ENCODE data around the gene MTSS2.

The MTSS2 gene

DNA sequence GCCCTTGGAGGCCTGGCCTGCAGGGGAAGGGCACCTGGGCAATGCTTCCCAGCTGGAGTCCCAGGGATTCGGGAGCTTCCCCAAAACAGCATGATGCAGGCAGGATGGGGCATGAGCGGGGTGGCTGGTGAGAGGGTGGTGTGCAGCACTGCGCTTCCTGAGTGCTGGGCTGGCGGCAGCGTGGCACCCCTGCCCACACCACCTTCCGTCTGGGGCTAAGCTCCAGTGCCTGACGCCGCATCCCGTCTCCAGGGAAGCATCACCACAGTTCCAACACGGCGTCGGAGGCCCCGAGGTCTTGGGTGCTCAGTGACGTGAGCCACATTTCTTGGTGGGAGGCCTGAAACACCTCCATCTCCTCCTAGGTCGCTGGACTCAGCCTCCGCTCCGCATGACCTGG, 13.8 kb upstream of the MTSS2 start:
- DNase-seq = no peak

DNA sequence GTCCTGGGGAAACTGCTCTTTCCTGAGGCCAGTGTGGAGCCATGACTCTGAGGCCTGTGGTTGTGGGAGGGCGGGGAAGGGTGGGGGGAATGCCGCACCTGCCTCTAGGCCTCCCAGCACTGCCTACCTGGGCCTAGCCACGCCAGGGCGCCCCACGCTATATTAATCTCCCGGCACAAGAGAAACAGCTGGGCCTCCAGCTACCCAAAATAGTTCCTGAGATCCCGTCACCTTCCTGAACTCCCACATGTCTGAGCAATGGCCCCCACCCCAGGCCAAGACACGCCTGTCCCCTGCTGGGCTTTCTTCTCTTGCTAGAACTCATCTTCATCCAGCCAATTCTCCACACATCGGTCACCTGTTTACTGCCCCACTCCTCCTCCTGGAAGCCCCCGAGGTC, 13.0 kb upstream of the MTSS2 start:
- no peak for DNase-seq

DNA sequence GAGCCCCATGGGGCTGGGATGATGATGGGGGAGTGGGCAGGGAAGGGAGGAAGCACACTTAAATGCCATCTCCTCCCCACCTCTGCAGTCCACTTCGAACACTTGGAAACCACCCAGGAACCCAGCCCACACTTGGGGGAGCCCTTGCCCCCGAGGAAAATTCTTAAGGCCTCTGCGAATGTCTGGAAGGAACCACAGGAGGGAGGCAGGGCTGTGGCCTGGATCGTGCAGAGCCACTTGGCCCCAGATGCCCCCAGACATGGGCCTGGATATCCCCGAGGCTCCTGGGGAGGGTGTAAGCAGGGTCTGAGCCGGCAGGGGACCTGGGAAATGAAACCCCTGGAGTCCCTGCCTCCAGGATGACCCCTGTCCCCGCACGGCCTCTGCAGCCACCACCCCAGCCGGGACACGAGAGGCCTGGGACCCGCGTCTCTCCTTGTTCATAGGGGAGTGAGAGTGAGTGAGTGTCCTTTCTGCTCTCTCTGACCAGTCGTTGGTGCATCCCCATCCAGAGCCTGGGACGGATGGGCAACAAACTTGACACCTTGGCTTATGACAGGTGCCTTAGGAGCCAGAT, 11.8 kb upstream of the MTSS2 start:
- DNase-seq = no peak

DNA sequence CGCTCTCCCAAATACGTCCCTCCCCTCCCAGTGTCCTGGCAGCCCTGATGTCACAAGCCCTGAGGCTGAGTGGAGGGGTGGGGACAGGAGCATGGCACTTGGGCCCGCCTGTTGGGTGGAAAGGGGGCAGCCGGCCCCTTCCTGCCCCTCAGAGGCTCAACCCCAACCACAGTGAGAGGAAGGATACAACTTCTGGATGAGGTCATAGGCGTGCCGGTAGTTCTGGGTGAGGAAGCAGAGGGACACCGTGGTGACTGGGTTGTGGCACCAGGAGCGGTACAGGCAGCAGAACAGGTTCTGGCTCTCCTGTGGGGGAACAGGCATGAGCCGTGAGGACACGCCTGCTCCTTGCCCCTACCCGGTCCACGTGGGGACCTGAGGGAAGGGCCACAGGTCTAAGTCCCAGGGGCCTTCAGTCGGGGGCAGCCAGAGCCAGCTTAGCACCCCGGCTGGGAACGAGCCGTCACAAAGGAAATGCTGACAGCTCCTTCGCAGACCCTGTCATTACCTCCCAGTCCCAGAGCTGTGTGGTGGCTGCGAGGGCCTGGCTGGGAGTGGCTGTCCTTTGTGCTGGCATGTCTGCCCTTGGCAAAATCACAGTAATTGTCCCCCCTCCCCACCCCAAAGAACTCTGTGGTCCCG, 11.2 kb upstream of the MTSS2 start:
- no peak for DNase-seq

DNA sequence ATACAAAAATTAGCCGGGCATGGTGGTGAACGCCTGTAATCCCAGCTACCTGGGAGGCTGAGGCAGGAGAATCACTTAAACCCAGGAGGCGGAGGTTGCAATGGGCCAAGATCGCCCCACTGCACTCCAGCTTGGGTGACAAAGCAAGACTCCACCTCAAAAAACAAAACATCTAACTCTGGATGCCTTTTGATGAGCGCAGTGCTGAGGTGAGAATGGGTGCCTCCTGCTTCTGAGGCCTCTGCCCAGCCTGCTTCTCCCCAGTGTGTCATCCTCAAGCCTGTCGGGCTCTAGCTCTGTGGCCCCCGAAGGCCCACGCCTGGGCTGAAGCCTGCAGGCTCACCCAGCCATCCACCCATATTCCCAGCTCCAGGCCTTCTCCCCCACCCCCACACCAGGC, 10.5 kb upstream of the MTSS2 start:
- DNase-seq = no peak

DNA sequence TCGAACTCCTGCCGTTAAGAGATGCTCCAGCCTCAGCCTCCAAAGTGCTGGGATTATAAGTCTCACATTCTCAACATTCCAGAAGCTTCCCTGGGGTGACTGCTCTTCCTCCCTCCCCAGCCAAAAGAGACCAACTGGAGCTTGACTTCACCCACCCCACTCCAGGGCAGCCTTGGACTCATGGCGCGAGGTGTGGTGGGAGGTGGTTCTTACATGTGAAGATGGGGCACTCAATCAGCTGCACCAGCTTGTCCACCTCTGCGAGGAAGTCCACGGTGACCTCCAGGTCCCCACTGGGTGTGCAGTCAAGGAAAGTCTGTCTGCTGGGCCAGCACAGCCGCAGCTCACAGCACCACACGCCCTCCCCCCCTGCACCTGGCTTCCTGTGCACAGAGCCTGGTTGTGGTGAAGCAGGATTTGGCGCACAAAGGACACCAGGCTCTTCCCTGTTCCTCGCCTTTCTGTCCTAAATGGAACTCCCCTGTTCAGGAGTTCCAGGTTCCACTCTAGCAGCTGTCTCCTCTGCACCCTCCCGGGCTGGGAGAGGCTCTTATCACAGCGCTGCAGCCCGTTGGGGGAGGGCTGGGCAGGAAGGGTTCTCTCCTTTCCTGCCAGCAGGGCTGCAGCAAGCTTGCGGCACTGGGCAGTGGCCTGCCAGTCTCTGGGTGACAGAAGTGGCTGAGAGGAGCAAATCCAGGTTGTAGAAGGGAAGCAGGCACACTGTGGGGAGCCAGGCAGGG, 9.6 kb upstream of the MTSS2 start:
- no peak for DNase-seq

DNA sequence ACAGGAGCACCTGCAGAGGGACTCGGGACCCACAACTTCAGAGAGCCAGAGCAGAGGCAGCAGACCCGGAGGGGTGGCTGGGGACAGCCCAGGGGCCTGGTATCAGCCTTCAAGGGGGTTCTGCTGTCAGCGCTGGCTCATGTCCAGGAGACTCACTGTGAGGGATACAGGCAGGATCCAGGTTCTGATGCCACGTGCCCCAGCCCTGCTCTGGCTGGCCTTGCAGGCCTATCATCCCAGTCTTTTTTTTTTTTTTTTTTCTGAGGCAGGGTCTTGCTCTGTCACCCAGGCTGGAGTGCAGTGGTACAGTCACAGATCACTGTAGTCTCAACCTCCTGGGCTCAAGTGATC, 9.0 kb upstream of the MTSS2 start:
- no peak for DNase-seq

DNA sequence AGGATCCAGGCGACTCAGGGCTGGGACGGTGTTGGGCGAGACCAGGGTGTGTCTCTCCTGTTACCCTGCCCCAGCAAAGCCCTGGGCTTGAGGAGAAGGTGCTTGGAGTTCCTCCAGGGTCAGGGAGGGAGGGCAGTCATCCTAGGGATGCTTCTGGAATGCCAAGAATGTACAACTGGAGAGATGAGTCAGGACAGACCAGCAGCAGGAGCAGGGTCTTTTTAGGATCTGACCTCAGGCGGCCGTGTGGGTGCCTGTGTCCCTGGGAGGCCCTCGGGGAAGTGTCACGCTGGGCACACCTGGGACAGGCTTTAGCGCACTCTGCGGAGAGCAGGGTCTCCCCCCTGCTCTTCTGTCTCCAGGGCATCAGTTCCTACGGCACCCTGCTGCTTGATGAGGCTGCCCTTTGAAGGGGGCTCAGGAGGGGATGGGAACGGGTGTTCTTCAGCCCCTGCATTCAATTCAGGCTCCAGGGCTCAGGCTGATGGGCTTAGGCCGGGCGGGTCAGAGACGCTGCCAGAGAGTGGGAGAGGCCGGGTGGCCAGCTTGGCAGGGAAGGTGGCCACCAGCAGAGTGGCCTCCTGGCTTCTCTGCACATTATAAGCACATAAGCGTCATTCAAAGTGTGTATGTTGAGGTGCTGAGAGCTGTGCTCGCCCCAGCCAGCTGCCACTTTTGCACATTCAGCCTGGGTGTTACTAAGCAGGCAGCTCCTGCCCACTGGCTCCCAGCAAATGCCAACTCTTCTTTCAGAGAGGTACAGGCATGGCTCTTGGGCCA, 8.4 kb upstream of the MTSS2 start:
- DNase-seq = no peak

DNA sequence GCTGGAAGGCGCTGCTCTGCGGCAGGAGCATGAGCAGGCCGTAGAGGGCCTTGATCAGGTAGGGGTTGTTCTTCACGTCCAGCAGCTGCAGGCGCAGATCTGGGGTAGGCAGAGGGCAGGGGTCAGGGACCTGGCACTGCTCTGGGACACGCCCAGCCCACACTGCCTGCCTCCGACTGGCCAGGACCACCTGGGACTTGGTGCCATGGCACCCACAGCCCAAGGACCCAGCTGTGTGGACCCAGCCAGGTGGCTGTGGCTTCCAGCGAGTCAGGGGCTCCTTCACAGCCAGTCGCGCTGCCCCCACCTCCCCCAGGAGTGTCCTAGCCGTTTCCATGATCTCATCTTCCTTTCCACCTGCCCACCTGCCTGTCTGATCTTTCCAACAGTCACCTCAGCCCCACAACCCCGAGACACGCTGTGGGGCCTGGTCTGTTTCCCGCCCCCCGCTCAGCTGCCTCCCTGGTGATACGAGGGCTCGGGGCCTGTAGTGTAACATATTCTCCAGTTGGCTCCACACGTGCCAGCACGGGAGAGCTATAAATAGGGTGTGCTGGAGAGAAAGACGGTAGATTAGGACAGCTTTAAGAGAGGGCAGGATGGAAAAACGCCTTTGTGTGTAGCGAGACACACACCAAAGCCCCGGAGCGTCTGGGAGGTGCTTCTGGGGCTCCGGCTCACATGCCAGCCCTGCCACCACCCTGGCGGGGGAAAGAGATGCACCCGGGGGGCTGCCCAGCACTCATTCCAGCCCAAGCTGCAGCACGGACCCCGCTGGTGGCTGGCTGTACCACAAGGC, 7.2 kb upstream of the MTSS2 start:
- DNase-seq = no peak

DNA sequence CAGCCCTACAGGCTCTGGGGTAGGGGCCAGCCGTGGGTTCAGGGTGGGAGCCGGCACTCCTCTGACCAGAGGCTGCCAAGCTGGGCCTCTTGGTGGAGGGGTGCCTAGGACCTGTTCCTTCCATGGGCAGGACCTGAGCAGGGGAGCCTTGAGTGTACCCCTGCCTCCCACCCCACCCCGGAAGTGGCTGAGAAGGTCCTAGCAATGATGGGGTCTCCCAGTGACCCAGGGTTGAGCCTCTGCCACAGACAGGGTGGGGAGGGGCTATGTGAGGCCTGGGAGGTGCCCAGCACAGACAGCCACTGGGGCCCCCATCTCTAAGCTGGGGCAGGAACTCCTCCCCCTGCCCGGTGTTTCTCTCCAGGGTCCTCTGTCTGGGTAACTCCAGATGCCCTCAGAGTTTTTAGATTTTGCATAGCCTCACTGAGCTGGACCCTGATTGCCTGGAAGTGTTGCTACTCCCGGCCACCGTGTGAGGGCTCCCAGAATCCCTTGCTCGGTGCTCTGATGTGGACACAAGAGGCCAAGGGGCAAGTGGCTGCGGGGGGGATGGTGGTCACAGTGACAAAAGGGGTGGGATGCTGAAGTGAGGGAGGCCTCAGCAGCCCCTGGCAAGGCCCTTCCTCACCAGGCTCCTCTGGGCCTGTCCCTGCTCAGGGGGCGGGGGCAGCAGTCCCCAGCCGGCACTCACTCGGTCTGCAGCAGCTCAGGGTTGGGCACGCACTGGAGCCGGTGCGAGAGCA, 6.4 kb upstream of the MTSS2 start:
- DNase-seq = no peak

DNA sequence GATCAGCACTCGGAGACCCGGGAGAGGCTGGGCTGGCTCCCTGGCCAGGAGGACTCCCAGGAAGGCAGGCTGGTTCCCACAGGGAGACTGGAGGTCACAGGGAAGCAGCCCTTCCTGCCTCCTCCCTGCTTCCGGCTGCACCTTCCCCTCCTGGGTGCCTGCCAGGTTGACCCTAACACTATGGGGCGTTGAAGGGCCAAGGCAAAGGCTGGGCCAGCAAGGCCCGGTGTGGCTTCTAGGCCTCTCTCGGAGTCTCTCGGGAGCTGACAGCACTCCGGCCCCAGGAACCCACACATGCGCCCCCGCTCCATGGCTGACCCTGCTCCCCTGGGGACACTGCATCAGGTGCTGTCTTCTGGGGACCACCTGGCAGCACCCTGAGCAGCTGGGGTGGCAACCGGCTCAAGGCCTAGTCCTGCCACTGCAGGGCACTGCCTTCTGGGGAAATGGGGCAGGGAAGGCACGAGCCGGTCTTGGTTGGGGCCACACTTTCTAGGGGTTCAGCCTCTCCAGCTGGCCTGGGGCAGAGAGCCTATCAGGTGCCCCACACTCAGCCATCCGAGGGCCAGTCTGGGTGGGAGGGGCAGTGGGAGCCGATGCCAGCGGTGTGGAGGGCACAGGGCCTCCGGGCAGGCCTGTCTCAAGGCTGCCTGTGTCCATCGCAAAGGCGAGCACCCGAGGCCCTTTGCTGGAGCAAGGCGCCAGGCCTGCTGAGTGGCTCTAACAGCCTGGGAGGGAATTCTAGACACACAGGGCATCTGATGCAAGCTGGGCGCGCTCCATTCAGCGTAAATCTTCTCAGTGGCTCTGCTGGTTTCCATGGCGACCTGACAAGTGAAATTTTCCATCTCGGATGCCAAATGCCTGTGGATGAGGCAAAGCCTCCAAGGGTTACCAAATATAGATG, 5.6 kb upstream of the MTSS2 start:
- DNase-seq = no peak

DNA sequence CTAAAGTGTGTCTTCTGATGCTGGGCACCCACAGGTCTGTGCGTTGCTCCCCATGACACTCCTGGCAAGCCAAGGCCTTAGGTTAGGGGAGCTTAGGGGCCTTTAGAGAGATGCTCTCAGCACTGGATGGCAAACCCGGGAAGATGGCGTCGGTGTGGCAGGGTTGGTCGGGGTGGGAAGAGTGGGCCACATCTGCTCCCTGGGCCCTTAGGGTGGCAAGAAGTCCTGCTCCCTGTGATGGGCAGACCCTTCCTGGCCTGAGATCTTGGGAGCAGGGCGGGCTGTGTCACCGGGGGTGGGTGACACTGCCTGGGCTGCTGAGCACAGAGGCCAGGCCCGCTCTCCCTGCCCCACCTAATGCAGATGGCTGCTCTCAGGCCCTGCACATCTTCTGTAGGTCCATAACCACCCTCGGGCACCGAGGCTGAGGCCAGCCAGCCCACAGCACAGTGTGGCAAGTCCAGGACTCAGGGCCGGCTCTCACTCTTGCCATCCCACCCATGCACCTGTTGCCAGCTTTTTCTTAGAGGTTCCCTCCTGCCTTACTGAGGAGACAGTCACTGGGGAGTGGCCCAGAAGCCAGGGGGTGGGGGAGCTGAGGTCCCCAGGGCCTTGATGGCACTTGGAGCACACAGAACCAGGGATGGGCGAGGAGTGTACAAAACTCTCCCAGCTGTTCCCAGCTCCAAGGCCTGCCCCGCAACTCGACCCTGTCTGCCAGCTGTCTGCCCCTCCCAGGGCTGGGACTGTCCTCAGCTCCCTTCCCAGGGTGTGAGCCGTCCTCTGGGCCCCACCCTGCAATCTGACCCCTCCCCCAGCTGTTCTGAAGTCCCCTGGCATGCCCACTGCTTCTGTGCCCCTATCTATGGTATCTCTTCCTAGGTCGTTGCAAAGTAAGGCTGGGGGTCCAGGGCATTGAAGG, 4.4 kb upstream of the MTSS2 start:
- no peak for DNase-seq

DNA sequence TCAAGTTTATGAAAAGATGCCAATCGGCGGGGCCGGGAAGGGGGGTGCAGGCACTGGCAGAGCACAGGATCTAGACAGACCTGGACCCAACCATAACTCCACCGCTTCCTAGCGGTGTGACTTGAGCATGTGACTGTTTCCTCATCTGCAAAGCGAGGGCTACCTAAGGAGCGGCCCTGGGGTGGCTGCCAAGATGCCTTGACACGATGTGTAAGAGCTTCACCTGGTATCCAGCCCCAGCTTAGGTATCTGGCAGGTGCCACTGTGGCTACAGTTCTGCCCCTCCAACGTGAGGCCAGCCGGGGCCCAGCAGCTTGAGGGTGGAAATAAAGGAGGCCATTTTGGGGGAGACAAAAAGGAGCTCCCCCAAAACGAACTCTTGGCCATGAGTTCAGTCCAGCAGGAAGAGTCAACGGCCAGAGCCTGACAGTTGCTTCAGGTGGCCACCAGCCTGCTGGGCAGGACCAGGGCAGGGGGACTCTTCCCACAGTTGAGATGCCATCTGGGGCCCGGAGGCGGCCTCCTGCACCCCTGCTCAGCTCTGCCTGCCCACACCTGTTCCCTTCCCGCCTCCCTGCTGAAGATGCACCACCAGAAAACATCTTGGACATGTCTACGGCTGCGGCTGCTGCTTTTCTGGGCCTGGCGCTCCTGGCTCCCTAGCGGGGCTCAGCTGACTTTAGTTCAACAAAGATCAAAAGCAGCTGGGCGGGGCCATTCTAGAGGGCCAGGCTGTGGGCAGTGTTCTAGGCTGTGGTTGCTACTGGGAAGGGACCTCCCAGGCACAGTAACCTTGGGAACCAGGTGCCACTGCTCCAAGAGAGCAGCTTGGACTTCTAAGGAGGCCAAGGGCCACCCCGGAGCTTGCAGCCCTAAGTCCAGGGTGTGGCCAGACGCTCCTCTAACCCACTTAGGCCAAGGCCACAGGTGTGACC, 3.4 kb upstream of the MTSS2 start:
- DNase-seq = no peak

DNA sequence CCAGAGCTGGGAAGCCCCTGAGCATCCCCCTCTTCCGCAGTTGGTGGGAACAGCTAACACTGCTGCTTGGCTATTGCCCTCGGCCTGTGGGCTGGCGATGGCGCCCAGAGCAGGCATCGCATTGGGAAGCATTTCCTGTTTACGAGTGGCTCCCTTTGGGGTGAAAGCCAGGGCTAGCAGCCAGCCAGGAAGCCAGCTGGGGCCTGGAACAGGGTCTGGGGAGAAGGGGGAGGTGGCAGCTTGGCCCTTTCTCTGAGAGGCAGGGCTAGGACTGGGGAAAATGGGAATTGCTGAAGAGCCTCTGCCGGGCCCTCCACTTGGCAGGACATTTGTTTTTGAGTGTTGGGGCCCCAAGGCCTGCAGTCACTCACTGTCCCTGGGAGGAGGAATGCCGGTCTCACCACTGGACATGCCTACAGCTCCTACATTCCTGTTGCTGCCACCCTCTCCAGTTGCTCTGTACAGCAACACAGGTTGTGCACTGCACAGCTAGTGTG, 2.4 kb upstream of the MTSS2 start:
- no peak for DNase-seq

DNA sequence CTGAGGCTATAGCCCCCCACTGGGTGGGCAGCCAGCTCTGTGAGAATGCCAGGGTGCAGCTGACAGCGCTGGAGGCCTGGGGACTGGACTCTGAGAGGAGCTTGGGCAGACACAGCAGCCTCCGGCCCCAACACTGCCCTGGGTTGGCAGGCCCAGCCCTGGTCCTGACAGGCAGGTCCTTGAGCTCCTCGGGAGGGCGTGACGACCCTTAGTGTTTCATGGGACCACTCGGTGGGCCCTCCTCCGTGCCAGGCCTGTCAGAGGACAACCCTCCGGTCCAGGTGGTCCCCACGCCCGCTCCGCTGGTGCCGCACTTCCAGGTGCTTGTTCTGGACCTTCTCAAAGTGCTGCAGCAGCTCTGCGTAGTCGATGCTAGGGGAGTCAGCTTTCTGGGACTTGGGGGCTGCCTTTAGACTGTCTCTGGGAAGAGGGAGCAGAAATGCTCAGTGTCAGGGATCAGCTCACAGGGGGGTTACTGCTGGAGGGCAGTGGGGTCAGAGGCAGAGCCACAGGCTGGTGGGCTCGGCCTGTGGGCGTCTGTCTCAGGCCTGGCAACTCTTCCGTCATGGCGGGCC, 1.9 kb upstream of the MTSS2 start:
- DNase-seq = no peak

DNA sequence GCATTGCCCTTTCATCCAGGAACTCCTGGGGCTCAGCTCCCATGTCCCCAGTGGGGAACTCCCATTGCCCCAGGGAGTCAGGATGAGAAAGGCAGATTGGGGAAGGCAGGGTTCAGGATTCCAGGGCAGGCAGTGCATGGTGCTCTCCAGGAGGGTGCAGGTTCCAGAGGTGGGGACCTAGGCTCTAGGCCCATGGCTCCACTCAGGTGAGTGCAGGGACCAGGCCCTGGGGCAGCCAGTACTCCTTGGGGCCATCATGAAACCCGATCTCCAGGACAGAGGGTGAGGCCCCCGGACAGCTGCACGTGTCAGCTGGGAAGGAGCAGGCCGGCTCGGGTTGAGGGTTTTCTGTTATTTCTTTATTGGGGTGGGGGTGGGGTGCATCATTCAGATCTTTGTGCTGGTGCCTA, 1.3 kb upstream of the MTSS2 start:
- DNase-seq = no peak

DNA sequence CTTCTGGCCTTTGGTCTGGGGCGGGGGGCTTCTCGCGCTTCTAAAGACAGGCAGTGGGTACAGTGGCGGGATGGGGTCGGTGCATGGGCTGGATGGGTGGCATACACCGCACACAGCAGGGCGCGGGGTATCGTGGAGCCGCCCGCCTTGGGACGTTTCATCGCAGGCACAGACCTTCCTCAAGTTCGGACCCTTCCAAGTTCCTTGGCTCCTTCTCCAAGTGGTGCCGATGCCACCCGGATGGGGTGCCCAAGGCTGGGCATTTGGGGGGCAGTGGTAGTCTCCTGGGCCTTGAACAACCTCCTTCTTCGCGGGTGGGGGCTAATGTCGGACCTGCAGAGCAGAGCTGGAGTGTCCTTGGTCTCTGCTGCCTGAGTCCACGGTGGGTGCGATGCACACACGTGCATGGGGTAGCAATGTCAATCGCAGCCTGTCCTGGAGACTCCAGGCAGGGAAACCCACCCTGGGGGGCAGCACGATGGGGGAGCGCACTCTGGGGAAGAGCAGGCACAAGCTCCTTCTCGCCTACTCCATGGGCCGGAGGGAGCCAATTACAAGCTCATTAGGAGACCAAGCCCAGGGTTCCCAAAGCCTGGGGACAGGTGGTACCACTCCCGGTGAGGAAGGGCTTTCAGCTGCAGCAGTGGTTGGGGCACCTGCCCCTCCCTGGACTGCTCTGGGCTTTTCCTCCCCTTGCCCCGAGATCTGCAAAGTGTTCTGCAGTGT, 686 bp upstream of the MTSS2 start:
- no peak for DNase-seq
